ENCODE results near the gene LMF1.

GRCh38 chr16:815861-816260 is 154.9 kb downstream of the LMF1 start:
- TF ChIP-seq POLR2A (IDR thresholded peaks at IDR 0.05) (no peak), CTCF (IDR thresholded peaks at IDR 0.05) (no peak)
